ENCODE results near the gene CDC45. TPM values are rescaled to one million over a fixed set of nuclear protein-coding genes. Genes with fewer than 3 reads are reported as not detected.

CDC45 gene
- polyA plus RNA-seq, 1 donor (not counting 4 experiments of a cell fraction or from before 2014, with no cell fraction given) = 22.7 TPM

DNA sequence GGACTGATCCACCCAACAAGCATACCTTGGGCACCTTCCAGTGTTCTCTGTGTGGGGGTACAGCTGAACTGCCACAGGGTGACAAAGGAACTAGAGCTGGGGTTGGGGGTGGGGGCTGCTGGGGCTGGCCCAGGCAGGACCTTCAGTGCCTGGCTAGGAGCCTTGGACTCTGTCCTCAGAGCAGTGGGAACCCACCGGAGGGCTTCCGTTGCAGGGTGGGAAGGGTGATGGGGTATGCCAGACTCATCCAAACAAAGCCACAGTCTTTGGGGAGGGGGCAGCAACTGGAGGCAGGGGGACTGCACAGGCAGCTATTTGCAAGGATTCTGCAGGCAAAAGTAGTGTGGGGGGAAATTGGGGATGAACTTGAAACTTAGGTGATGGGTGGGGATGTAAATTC lies 80.2 kb downstream of the CDC45 start:
- no peak overlapping the region for H3K4me3 ChIP-seq (ENCODE audit: control insufficient read depth in 2 of 3, extremely low read depth in 1 of 3, insufficient read depth in 2 of 3, low read depth in 1 of 3, low read length in 3 of 3)
- H3K79me2 ChIP-seq (ENCODE audit: control insufficient read depth, insufficient read depth, low read length) = no peaks in the 10 kb centered on the region
- DNase-seq (ENCODE audit: low read depth, low spot score) (no peak), FAIRE-seq (no peak)
- no peaks in the 10 kb centered on the region for H3K27me3 ChIP-seq (ENCODE audit: control insufficient read depth, extremely low read depth, insufficient read depth, low read length)
- H3K9me1 ChIP-seq (ENCODE audit: control insufficient read depth, extremely low read depth, insufficient read depth, low read length) = no peaks in the 10 kb centered on the region
- H3K9ac ChIP-seq (ENCODE audit: control insufficient read depth, extremely low read depth, insufficient read depth, low read length) = no peak overlapping the region
- H3K9me3 ChIP-seq (ENCODE audit: control insufficient read depth, low read depth, low read length) = no peaks in the 10 kb centered on the region
- no peaks in the 10 kb centered on the region for H3K36me3 ChIP-seq (ENCODE audit: control insufficient read depth in 2 of 2, extremely low read depth in 1 of 2, insufficient read depth in 2 of 2, low read length in 2 of 2)
- H2AFZ ChIP-seq (ENCODE audit: control insufficient read depth, low read length) = no peak overlapping the region
- TF ChIP-seq EZH2 (IDR thresholded peaks at IDR 0.05; ENCODE audit: low read length) = no peak
- H4K20me1 ChIP-seq (ENCODE audit: control insufficient read depth, extremely low read depth, insufficient read depth, low read length) = no peaks in the 10 kb centered on the region
- H3K4me2 ChIP-seq (ENCODE audit: control insufficient read depth, extremely low read depth, insufficient read depth, low read depth, low read length) = no peak overlapping the region
- dilution Hi-C loops (cut with MboI; ENCODE audit: extremely low pct_ligation_motif_present, low sequenced_read_pairs) = no loop called here
- peaks cover 5% of the 10 kb centered on the region for H3K4me1 ChIP-seq (ENCODE audit: control insufficient read depth, extremely low read depth, insufficient read depth, low read length)
- no peak overlapping the region for H3K27ac ChIP-seq (ENCODE audit: control insufficient read depth, insufficient read depth, low read length)

DNA sequence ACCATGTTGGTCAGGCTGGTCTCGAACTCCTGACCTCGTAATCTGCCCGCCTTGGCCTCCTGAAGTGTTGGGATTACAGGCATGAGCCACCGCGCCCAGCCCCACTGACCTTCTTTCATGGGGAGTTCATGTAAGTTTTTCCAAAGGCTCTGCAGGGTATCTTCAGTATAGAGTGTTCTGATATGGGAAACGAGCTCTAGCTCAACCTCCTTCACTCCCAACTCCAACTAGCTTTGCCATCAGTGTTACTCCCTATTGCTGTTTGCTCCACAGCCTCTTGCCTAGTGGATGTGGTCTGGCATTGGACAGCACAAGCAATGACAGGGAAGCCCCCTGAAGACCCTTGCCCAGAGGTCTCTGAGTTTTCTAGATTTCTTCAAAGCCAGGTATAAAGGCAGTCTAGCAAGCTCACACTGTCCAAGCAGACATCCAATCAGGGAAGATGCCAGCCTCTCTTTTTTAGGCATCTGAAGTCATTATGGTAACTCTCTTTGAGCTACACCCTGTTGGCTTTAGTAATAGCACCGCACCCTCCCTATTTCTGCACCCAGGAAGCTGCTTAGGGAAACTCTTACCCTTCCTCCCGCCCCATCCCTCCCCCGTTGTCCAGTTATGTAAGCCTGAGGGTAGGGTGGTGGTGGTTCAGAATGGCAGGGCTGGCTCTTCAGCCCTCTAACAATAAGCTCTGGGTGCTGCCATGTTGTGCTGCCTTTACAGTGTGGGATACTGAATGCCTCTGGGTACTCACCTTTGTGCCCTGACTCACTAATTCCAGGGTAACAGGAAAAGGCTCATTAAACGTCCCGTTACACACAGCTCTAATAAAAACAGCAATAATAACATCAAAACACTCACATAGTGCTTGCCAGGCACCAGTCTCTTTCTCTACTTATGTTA lies 85.9 kb downstream of the CDC45 start:
- Histone ChIP-seq H3K9me1 (ENCODE audit: control insufficient read depth, extremely low read depth, insufficient read depth, low read length) (peaks cover 4% of the 10 kb centered on the region), H3K4me2 (ENCODE audit: control insufficient read depth, extremely low read depth, insufficient read depth, low read depth, low read length) (peak overlapping the region; percentile 48), H3K79me2 (ENCODE audit: control insufficient read depth, insufficient read depth, low read length) (no peaks in the 10 kb centered on the region), H3K9me3 (ENCODE audit: control insufficient read depth, low read depth, low read length) (no peaks in the 10 kb centered on the region), H3K27ac (ENCODE audit: control insufficient read depth, insufficient read depth, low read length) (no peak overlapping the region), H3K36me3 (ENCODE audit: control insufficient read depth in 2 of 2, extremely low read depth in 1 of 2, insufficient read depth in 2 of 2, low read length in 2 of 2) (no peaks in the 10 kb centered on the region), H2AFZ (ENCODE audit: control insufficient read depth, low read length) (peak overlapping the region; percentile 39), H3K4me3 (ENCODE audit: control insufficient read depth in 2 of 3, extremely low read depth in 1 of 3, insufficient read depth in 2 of 3, low read depth in 1 of 3, low read length in 3 of 3) (no peak overlapping the region), H4K20me1 (ENCODE audit: control insufficient read depth, extremely low read depth, insufficient read depth, low read length) (no peaks in the 10 kb centered on the region), H3K9ac (ENCODE audit: control insufficient read depth, extremely low read depth, insufficient read depth, low read length) (no peak overlapping the region), H3K27me3 (ENCODE audit: control insufficient read depth, extremely low read depth, insufficient read depth, low read length) (no peaks in the 10 kb centered on the region), H3K4me1 (ENCODE audit: control insufficient read depth, extremely low read depth, insufficient read depth, low read length) (peaks cover 20% of the 10 kb centered on the region)
- dilution Hi-C loops (cut with MboI; ENCODE audit: extremely low pct_ligation_motif_present, low sequenced_read_pairs) = no loop called here
- FAIRE-seq (no peak), DNase-seq (ENCODE audit: low read depth, low spot score) (no peak)
- TF ChIP-seq CTCF (optimal IDR thresholded peaks at IDR 0.05 in 1 of 3, IDR thresholded peaks at IDR 0.05 in 1 of 3, conservative IDR thresholded peaks at IDR 0.05 in 1 of 3; ENCODE audit: extremely low read depth in 1 of 3, insufficient read depth in 2 of 3, low read length in 3 of 3) = no peak
- no peak for TF ChIP-seq EZH2 (IDR thresholded peaks at IDR 0.05; ENCODE audit: low read length)
